ENCODE data around the gene SNX2.
"Not testable (repeated sequence)": the region's sequence is repeated elsewhere in the genome, so short reads cannot be mapped to it uniquely, and the experiment has no call there.

SNX2 gene

DNA sequence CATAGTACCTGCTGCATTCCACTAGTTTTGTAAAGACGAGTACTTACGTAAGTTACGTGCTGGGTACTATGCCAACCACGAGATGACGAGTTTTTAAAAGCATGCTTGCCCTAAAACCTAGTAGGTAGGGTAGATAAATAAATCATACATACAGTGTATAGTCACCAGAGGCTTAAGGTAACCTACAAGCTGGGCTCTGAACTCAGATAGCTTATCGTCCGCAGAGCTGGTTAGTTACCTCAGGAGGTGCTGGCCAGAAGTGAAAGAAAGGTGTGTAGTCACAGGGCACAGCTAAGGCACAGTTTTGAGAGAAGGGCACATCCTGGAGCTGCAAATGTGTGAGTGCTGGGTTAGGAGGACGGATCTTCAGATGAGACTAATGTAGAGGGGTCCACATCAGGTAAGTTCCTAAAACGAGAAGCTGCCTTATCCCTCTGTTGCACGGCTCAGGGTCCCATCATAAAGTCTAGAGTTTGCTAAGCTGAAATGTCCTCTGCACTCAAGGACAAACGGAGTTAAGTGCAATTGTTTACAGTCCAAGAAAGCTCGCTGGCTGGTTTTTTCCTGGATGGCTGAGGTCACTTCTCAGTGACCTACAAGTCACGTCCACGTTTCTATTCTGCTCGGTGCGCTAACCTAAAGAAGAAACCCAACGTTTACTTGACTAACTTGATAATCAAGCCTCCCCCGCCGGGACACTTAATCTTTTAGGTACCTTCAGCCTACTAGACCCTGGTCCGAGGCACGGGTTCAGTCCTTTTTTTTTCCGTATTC lies 69.4 kb downstream of the SNX2 start:
- Mint-ChIP-seq H3K27ac (peak overlapping the region; percentile 19), H3K36me3 (no peaks in the 10 kb centered on the region), H3K27me3 (peaks cover 50% of the 10 kb centered on the region), H3K4me3 (peak overlapping the region; percentile 83), H3K9me3 (no peaks in the 10 kb centered on the region), H3K4me1 (peaks cover 25% of the 10 kb centered on the region)
- DNase-seq: peak; percentile 21
- CTCF ChIA-PET: interaction anchor here (0.6 to 1.0 kb wide), 3 partner anchors 68 to 234 kb away, joined by 3 read pairs; no protein-coding TSS in a partner anchor

DNA sequence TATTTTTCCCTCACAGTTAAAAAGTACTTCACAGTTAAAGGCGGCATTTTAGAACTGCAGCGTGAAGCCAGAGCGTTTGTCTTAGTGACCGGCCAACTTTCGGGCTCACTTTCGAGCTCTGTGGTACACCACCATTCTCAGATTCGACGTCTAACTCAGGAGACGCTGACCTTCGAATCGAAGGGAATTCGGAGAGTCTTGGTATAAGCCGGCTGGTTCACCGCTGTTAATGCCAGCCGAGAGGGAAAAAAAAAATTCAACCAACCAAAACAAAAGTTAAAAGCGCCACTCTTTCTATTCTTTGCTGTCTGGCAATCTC lies 70.0 kb downstream of the SNX2 start:
- Mint-ChIP-seq H3K27ac (peak overlapping the region; percentile 19), H3K4me3 (peak overlapping the region; percentile 83), H3K4me1 (peaks cover 25% of the 10 kb centered on the region), H3K27me3 (peaks cover 49% of the 10 kb centered on the region), H3K36me3 (no peaks in the 10 kb centered on the region), H3K9me3 (no peaks in the 10 kb centered on the region)
- CTCF ChIA-PET: interaction anchor here (0.8 to 1.0 kb wide), 3 partner anchors 68 to 143 kb away, joined by 3 read pairs; no protein-coding TSS in a partner anchor
- DNase-seq: no peak

DNA sequence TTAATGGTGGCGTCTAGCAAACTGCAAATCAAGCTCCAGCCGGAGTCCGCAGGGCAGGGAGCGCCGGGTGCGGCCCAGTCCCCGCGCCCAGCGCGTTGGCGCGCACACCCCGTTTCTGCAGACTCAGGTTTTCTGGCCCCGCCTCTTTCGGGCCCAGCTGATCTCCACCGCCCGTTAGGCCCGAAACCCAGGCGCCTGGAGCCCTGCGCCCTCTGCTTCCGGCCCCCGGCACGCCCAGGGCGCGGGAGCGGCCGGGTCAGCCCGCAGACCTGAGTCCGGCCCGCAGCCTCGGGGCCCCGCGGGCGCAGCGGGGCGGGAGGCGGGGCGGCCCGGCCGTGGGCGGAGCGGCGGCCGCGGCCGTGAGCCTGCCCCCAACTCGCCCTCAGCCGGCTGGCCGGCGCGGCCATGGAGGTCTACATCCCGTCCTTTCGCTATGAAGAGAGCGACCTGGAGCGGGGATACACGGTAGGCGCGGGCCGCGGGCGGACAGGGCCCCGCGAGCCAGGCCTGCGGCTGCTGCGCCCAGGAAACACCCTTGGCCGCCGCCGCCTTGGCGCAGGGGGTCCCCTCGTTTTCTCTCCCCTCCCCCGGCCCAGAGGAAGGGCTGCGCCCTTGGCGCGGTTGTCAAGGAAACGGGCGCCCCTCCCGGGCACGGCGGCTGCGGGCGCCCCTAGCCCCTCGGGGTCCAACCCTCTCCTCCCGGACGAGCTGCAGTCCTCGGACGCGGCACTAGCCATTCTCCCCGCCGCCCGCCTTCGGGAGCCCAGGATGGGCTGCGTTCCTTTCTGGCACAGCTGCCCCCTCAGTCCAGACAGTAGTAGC lies 70.6 kb downstream of the SNX2 start, which contains the start of gene SNX24:
Gene SNX24 (plus strand): TSS at position 385 of the 822 bp plus-strand sequence. CDS start 21 bp downstream, at position 406.
- peaks cover 23% of the 10 kb centered on the region for H3K4me1 Mint-ChIP-seq
- peak within 1 kb of the TSS; percentile 83 for H3K4me3 Mint-ChIP-seq

DNA sequence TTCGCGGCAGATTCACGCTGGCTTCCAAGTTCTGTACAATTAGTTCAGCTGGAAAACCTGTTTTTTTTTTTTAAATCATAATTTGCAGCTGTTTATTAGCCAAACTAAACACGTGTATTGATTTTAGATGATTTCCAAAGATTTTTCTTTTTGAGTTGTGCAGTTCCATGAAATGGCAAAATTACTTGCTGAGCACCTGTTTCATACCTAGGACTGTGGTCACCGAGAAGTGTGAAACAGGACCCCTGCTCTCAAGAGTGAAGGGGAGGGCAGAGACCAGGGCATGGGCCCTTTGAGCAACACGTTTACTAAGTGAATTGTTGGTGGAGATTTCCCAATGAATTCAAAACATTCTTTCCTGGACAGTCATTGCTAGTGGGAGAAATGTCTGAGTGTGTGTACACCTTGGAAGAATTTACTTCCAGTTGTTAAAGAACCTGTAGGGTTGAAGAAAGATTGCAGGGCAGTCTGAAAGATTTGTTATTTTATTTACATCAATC lies 71.2 kb downstream of the SNX2 start:
- peak overlapping the region; percentile 15 for H3K27ac Mint-ChIP-seq
- peaks cover 43% of the 10 kb centered on the region for H3K27me3 Mint-ChIP-seq
- H3K4me3 Mint-ChIP-seq: peak overlapping the region; percentile 65
- CTCF ChIA-PET: no interaction called here
- no peaks in the 10 kb centered on the region for H3K36me3 Mint-ChIP-seq
- no peak for DNase-seq
- H3K9me3 Mint-ChIP-seq: no peaks in the 10 kb centered on the region
- H3K4me1 Mint-ChIP-seq: peaks cover 21% of the 10 kb centered on the region

More for the DNA sequence above, 70.6 kb downstream of the SNX2 start, which contains the start of gene SNX24:
- peak; percentile 80 for DNase-seq
- peak within 1 kb of the TSS; percentile 19 for H3K27ac Mint-ChIP-seq
- no peaks in the 10 kb centered on the region for H3K36me3 Mint-ChIP-seq
- no peaks in the 10 kb centered on the region for H3K9me3 Mint-ChIP-seq
- CTCF ChIA-PET: interaction anchor here (0.8 to 1.0 kb wide), 3 partner anchors 69 to 143 kb away, joined by 3 read pairs; no protein-coding TSS in a partner anchor
- H3K27me3 Mint-ChIP-seq: peaks cover 43% of the 10 kb centered on the region

DNA sequence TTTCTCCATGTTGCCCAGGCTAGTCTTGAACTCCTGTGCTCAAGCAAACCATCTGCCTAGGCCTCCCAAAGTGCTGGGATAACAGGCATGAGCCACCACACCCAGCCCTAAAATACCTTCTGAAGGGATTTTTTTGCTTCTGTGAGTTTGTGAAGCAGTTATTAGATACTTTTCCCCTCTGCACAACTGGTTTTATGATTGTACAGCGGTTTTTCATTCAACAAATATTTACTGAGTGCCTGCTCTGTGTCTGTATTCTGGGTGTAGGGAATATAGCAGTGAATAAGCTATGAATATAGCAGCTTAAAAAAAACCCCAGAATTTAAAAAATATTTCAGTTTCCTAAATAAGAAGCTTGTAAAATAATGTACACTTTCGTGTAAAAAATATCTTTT lies 72.8 kb downstream of the SNX2 start:
- Mint-ChIP-seq H3K27me3 (peaks cover 31% of the 10 kb centered on the region), H3K36me3 (no peaks in the 10 kb centered on the region), H3K4me1 (peaks cover 21% of the 10 kb centered on the region), H3K4me3 (no peak overlapping the region), H3K9me3 (no peaks in the 10 kb centered on the region), H3K27ac (no peak overlapping the region)
- no peak for DNase-seq
- CTCF ChIA-PET: no interaction called here

DNA sequence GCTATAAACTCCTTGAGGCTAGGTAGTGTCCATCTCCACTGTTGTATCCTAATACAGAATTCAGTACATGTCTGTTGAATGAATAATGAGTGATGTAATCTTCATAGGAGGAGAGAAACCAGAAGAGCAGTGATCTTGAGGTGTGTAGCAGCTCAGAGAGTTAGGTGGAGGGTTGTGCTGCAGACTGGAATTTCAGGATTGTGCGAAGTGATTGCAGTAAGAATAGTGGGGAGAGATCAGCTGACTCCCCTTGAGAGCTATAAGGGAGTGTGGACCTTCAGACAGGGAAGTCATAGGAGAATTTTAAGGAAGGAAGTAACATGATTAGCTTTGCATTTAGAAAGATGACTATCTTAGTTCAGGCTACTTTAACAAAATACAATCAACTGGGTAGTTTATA lies 74.9 kb downstream of the SNX2 start:
- DNase-seq: no peak
- H3K27me3 Mint-ChIP-seq: peaks cover 19% of the 10 kb centered on the region
- H3K4me3 Mint-ChIP-seq: no peak overlapping the region
- H3K36me3 Mint-ChIP-seq: no peaks in the 10 kb centered on the region
- no peak overlapping the region for H3K27ac Mint-ChIP-seq
- H3K9me3 Mint-ChIP-seq: no peaks in the 10 kb centered on the region
- CTCF ChIA-PET: no interaction called here
- peaks cover 8% of the 10 kb centered on the region for H3K4me1 Mint-ChIP-seq

DNA sequence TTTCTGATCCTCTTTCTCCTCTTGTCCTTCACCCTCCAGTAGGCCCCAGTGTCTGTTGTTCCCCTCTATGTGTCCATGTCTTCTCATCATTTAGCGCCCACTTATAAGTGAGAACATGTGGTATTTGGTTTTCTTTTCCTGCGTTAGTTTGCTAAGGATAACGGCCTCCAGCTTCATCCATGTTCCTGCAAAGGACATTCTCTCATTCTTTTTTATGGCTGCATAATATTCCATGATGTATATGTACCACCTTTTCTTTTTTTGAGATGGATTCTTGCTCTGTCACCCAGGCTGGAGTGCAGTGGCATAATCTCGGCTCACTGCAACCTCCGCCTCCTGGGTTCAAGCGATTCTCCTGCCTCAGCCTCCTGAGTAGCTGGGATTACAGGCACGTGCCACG lies 82.7 kb downstream of the SNX2 start:
- H3K27ac Mint-ChIP-seq, H3K36me3 Mint-ChIP-seq, DNase-seq, H3K27me3 Mint-ChIP-seq, H3K4me3 Mint-ChIP-seq, H3K4me1 Mint-ChIP-seq, H3K9me3 Mint-ChIP-seq, CTCF ChIA-PET: not testable (repeated sequence)

DNA sequence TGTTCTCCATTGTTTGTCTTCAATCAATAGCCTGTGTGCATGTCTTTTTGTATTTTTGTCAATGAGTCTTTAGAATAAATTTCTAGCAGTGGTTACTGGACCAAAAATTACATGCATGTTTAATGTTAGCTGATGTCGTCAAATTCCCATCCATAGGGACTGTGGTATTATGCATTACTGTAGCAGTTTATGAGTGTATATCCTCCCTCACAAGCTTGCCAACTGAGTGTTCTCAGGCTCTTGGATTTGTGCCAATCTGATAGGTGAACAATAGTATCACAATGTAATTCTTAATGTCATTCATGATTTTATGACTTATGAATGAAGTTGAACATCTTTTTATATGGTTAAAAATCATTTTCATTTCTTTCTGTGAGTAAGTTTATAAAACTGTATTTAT lies 83.6 kb downstream of the SNX2 start:
- DNase-seq: no peak
- Mint-ChIP-seq H3K4me1 (no peaks in the 10 kb centered on the region), H3K9me3 (no peaks in the 10 kb centered on the region), H3K27me3 (no peaks in the 10 kb centered on the region), H3K36me3 (no peaks in the 10 kb centered on the region), H3K4me3 (no peak overlapping the region), H3K27ac (no peak overlapping the region)
- CTCF ChIA-PET: no interaction called here

DNA sequence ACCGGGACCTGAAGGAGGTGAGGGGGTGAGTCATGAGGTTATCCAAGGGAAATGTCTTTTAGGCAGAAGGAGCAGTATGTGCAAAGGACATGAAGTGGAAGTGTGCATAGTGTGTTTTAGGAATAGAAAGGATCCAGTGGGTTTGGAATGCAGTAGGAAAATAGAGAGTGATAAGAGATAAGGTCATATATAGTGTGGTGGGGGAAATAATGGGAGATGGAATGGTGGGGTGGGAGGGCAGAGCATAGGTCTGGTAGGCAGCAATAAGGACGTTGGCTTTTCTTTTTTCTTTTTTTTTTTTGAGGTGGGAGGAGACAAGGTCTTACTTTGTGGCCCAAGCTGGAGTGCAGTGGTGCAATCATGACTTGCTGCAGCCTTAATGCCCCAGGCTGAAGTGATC lies 88.4 kb downstream of the SNX2 start:
- H3K27me3 Mint-ChIP-seq: no peaks in the 10 kb centered on the region
- H3K36me3 Mint-ChIP-seq: no peaks in the 10 kb centered on the region
- CTCF ChIA-PET: no interaction called here
- no peak for DNase-seq
- no peak overlapping the region for H3K27ac Mint-ChIP-seq
- no peaks in the 10 kb centered on the region for H3K4me1 Mint-ChIP-seq
- no peaks in the 10 kb centered on the region for H3K9me3 Mint-ChIP-seq
- H3K4me3 Mint-ChIP-seq: no peak overlapping the region

DNA sequence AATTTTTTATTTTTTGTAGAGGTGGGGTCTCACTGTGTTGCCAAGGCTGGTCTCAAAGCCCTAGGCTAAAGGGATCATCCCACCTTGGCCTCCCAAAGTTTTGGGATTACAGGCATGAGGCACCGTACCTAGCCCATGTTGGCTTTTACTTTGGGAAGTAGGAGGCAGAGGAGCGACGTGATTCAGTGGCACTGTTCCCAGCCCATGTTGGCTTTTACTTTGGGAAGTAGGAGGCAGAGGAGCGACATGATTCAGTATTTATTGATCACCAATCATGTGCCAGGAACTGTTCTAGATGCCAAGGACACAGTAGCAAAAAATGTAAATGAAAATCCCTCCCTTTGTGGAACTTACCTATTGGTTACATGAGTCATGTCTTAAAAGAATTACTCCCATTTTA lies 88.8 kb downstream of the SNX2 start:
- CTCF ChIA-PET: no interaction called here
- no peaks in the 10 kb centered on the region for H3K27me3 Mint-ChIP-seq
- H3K4me3 Mint-ChIP-seq: no peak overlapping the region
- no peaks in the 10 kb centered on the region for H3K36me3 Mint-ChIP-seq
- H3K27ac Mint-ChIP-seq: no peak overlapping the region
- no peaks in the 10 kb centered on the region for H3K9me3 Mint-ChIP-seq
- no peak for DNase-seq
- no peaks in the 10 kb centered on the region for H3K4me1 Mint-ChIP-seq

DNA sequence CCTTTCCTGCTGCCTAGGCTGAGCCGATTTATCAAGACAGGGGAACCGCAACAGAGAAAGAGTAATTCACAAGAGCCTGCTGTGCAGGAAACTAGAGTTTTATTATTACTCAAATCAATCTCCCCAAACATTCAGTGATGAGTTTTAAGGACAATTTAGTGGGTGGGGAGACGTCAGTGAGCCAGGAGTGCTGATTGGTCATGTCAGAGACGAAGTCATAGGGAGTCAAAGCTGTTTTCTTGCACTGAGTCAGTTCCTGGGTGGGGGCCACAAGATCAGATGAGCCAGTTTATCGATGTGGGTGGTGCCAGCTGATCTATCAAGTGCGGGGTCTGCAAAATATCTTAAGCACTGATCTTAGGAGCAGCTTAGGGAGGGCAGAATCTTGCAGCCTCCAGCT lies 89.5 kb downstream of the SNX2 start:
- no peak overlapping the region for H3K27ac Mint-ChIP-seq
- DNase-seq: no peak
- no peaks in the 10 kb centered on the region for H3K9me3 Mint-ChIP-seq
- CTCF ChIA-PET: no interaction called here
- H3K27me3 Mint-ChIP-seq: no peaks in the 10 kb centered on the region
- H3K4me1 Mint-ChIP-seq: no peaks in the 10 kb centered on the region
- no peaks in the 10 kb centered on the region for H3K36me3 Mint-ChIP-seq
- no peak overlapping the region for H3K4me3 Mint-ChIP-seq

DNA sequence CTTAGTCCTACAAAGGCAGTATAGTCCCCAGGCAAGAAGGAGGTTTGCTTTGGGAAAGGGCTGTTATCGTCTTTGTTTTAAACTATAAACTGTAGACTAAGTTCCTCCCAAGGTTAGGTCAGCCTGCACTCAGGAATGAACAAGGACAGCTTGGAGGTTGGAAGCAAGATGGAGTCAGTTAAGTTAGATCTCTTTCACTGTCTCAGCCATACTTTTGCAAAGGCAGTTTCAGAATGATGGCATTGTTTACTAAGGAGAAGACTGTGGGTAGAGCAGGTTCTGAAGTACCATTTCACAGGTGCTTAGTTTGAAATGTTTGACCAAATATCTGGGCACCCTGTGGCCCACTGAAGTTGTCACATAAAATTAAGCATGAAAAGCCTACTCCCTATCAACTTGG lies 90.0 kb downstream of the SNX2 start:
- Mint-ChIP-seq H3K4me1 (no peaks in the 10 kb centered on the region), H3K27me3 (no peaks in the 10 kb centered on the region), H3K4me3 (no peak overlapping the region), H3K27ac (no peak overlapping the region), H3K9me3 (no peaks in the 10 kb centered on the region), H3K36me3 (no peaks in the 10 kb centered on the region)
- DNase-seq: no peak
- CTCF ChIA-PET: no interaction called here

DNA sequence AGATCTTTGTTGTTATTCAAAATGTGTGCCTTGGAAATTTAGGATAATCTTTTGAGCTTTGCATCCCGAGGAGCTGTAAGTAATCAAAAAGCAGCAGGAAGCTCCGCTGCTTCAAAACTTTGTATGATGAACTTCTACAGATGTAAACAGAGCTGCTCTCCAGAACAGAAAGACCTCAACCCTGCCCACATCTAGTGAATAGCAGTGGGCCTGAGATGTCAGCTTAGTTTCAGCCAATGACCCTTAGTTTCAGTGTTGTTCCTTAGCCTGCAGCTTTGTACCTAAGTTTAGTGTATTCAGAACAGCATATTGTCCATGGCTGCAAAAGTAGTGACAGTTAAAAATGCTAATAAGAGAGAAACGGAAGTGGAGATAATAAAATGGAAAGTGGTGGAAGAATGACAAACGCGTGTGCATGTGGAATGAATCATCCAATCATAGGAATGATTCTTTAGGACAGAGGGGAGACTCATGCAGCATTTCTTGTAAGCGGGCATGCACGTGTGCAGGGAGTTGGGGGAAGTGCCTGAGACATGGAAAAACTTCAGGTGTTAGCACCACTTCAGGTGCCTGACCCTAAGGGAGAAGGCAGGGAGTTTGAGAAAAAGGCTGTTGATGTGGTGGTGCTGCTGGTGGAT lies 95.5 kb downstream of the SNX2 start:
- Mint-ChIP-seq H3K36me3 (no peaks in the 10 kb centered on the region), H3K9me3 (no peaks in the 10 kb centered on the region), H3K27me3 (no peaks in the 10 kb centered on the region), H3K27ac (no peak overlapping the region), H3K4me1 (no peaks in the 10 kb centered on the region), H3K4me3 (no peak overlapping the region)
- CTCF ChIA-PET: interaction anchor here (0.5 to 1.0 kb wide), 2 partner anchors 59 to 371 kb away, joined by 3 to 6 read pairs; no protein-coding TSS in a partner anchor
- DNase-seq: no peak

DNA sequence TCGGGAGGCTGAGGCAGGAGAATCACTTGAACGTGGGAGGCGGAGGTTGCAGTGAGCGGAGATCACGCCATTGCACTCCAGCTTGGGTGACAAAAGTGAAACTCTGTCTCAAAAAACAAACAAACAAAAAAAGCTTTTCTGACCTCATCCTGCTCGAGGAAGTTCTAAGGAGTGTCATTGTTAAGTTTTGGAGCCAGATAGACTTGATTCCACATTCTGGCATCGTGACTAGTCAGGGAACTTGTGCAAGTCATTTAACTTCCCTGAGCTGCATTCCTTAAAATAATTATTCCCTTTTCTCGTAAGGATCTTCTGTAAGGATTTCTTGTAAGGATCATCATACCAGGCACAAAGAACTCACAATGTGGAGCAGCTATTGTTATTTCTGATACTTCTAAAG lies 96.8 kb downstream of the SNX2 start:
- Mint-ChIP-seq H3K4me1 (no peaks in the 10 kb centered on the region), H3K27ac (no peak overlapping the region), H3K4me3 (no peak overlapping the region), H3K27me3 (no peaks in the 10 kb centered on the region), H3K9me3 (no peaks in the 10 kb centered on the region), H3K36me3 (no peaks in the 10 kb centered on the region)
- DNase-seq: no peak
- CTCF ChIA-PET: no interaction called here
